ENCODE data around the gene ITGB1. TPM values are rescaled to one million over a fixed set of nuclear protein-coding genes. Genes with fewer than 3 reads are reported as not detected.
A peak's percentile ranks its signal among the peaks of the same experiment; 100 is the strongest.
"Not testable (repeated sequence)": the region's sequence is repeated elsewhere in the genome, so short reads cannot be mapped to it uniquely, and the experiment has no call there.

The ITGB1 gene
- total RNA-seq, 1 donor from 2014 or later = 102 TPM

DNA sequence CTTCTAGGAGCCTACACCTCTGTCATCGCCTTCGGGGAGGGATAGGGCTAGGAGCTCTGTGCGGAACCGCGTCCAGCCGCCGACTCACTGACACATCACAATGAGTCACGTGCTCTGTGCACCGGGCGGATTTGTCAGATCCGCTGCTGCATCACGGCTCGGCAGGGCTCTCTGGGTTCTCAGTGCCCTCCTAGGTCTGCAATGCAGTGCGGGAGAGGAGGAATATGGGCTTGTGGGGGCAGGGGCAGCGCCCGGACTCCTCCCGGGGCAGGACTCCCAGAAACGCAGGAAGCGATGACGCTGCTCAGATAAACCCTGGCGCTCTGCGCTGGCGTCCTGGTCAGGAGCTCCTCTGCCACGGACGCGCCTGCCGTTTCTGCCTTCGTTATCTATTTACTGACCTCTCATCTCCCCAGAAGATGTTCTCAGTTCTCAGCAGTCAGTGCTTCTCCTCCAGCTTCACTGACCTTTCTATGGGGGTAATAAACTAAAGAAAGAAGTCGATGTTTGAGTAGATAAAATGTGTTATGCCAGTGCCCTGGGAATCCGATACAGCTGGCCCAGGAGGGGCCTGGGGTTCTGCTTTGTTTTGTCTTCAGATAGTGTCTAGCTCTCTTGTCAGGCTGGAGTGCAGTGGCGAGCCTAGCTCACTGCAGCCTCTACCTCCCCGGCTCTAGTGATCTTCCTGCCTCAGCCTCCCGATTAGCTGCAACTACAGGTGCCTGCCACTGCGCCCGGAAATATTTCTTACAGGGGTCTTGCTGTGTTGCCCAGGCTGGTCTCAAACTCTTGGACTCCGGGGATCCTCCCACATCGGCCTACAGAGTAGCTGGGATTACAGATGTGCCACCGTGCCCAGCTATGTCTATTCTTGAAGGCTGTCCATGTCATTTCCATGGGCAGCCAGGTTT lies 22.8 kb upstream of the ITGB1 start:
- peak; percentile 100 for ATAC-seq

DNA sequence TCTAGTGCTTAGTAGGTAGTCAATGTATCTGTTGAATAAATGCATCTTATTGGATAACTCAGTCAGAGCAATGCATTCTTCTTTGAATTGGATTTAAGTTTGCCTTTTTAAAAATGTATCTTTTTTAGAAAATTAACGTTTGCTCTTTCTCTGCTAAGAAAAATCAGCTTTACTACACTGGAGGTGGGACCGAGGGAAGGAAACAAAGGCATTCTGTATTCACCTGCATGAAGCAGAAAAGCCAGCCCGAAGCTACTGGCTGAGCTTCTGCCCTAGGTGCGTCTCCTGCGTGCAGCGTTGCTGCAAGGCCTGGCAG lies 22.2 kb upstream of the ITGB1 start:
- no peak for ATAC-seq

DNA sequence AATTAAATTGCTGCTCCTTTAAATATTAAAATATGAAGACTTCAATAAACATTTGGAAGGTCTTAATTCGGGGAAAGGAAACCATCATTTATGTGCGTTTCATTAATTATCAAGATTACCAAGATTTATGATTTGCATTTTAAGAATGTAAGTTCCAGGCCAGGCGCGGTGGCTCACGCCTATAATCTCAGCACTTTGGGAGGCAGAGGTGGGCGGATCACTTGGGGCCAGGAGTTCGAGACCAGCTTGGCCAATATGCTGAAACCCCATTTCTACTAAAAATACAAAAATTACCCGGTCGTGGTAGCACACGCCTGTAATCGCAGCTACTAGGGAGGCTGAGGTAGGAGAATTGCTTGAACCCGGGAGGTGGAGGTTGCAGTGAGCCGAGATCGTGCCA lies 21.7 kb upstream of the ITGB1 start:
- not testable (repeated sequence) for ATAC-seq

DNA sequence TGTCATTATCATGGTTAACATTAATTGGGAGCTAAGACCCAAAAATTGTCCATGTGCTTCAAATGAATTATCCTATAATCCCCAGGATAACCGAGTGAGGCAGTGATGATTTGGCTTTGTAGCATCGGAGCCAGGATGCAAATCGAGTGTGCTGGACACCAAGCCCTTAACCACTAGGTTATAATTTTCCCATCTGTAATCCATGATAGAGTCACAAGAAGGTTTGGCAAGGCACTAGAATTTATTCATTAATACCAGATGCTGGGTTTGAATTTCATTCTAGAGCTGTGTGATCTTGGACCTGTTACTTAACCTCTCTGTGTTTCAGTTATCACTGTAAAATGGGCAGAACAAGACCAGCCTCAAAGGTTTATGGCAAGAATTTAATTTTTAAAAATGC lies 21.0 kb upstream of the ITGB1 start:
- ATAC-seq = no peak

DNA sequence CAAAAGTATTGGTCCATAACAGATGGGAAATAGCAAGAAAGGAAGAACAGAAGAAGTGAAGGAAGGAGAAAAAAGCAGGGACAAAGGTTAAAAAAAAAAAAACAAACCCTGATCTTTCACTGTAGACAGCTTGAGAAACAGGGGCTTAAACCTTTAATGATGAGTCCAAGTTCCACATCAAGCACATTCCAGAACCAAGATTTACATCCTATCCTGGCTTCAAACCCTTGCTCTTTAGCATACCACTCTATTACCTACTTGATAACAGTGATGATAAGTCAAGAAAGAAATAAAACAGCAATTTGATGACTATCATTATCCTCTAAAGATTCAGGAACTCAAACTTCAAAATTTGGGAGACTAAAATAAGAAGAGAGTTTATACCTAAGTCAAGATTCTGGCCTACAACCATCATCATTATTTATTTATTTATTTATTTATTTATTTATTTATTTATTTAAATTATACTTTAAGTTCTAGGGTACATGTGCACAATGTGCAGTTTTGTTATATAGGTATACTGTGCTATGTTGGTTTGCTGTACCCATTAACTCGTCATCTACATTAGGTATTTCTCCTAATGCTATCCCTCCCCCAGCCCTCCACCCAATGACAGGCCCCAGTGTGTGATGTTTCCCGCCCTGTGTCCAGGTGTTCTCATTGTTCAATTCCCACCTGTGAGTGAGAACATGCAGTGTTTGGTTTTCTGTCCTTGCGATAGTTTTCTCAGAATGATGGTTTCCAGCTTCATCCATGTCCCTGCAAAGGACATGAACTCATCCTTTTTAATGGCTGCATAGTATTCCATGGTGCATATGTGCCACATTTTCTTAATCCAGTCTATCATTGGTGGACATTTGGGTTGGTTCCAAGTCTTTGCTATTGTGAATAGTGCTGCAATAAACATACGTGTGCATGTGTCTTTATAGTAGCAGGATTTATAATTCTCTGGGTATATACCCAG lies 20.1 kb upstream of the ITGB1 start:
- not testable (repeated sequence) for ATAC-seq

DNA sequence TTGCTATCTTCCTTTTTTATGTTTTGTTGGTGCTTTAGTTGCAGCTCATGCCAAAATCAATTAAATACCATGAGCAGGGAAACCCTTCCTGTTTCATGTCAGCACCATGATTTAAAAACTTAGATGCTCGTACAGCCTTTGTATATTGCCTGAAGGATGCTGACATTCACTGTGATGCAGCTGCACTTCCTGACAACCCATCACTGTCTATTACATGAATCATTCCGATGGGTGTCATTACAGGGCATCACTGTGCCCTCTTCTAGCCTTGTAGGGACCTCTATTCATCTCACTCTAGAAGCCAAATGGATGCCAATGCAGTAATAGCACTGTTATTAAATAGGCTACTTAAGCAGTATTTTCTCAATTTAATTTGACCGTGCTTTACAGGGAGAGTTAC lies 18.3 kb upstream of the ITGB1 start:
- no peak for ATAC-seq

DNA sequence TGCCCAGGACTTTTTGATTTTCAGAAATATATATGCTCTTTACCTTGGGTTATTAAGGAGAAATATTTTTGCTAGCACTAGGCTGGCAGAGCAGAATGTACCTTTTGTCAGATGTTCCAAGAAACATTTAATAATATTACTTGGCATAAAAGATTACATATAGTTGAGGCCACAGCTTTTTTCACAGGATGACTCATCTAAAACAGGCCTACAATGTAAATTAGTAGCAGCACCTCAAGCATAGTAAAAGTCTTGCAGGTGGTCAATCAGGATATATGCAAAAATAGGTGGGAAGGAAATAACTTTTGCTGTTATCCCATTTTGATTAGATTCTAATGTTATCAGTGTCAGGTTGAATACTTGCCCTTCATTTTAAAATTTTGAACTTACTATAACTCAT lies 14.9 kb upstream of the ITGB1 start:
- peak; percentile 43 for ATAC-seq

DNA sequence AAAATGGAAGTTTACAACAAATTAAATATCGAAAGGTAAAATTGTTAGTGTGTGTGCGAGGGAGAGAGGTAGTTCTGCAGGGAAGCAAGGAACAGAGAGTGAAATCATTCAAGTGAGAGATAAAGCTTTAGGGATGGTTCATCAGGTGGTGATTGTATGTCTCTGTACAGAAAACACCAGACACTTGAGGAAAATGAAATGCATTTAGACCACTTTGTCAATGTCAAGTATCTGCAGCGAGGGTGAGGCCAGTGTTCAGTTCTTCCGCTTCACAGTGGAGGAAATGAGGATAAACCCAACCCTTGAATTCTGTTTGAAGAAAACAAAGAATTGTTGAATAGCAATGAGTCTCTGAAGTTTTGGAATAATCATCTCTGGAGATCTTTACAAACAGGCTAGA lies 14.4 kb upstream of the ITGB1 start:
- ATAC-seq = no peak

DNA sequence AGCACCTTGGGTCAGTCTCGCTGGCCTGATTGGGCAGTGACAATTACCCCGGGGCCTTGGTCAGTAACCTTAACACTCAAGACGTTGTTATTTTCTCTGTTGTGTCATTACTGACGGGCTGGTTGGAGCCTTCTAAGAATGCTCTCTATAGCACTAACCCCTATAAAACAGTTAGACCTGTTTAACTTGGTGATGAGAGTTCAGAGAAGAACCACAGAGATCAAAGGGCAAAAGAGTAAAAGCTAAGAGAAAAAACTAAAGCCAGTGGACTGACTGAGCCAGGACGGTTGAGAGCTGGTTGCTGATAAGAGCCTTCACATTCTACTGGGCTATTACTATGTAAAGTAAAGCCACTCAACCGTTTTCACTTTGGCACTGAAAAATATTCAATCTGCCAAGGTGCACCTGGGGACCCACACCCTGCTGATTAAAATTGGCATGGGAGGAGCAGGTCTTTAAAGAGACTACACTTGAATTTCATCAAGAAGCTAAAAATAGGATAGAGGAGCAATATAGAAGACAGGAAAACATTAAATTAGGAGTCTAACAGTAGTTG lies 13.6 kb upstream of the ITGB1 start:
- no peak for ATAC-seq

DNA sequence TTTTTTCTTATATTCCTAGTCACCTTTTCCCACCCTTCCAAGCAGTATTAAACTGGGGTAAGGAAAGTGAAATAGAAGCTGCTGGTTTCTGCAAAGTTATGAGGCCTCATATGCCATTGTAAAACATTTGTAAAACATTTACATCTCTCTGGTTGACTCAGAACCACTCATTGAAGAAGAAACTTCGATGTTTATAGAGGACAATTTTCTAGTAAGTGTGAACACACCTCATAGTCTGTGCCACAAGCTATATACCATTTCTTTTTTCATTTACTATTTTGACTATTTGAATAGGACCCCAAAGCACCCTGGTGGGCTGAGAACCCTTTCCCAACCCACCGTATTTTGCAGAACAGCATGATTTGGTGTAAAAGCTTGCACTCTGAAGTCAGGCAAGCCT lies 12.9 kb upstream of the ITGB1 start:
- no peak for ATAC-seq

DNA sequence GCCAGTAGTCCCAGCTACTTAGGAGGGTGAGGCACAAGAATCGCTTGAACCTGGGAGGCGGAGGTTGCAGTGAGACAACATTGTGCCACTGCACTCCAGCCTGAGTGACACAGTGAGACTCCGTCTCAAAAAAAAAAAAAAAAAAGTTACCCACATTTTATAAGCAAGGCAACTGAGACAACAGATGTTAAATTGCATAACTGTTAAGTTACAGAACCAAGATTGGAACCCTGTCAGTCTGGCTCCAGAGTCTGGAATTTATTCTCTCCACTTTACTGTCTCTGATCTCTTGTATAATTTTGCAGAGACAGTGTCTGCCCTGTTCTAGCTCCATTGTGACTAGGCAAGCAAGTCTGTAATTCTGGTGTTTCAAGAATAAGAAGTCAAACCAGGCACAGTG lies 6.2 kb upstream of the ITGB1 start:
- ATAC-seq = no peak

DNA sequence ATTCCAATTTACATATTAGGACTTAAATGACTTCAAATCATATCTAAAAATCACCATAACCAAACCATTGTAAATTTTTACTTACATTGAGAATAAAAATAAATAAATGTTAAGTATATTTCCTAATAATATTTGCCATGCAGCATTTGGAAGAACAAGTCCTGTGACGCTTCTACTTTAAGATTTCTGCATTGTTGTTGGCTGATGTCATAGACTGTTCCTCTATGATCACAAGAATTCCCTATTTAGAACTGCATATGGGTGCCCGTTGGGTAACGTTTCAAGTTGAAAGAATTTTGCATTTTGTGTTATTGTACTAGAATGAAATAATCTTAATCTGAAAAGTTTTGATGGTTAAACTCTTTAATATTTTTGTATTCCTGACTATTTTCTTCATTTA lies 5.1 kb upstream of the ITGB1 start:
- ATAC-seq = no peak

DNA sequence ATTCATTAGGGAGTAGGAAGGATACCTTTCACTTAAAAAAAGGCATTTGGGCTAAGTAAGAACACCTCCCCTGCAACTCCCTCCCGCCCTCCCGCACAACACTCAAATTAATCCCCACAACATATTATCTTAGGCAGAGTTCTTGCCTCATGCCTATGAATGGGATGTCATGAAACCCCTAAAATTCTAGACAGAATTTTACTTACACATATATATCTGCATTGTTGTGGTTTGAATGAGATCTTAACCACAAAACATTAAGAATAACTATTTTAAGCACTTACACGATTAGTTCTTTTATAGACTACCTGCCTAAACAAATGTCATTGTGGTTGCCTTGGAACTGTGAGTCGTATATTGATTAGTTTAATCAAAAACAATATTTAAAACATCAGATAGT lies 4.5 kb upstream of the ITGB1 start:
- ATAC-seq = no peak

DNA sequence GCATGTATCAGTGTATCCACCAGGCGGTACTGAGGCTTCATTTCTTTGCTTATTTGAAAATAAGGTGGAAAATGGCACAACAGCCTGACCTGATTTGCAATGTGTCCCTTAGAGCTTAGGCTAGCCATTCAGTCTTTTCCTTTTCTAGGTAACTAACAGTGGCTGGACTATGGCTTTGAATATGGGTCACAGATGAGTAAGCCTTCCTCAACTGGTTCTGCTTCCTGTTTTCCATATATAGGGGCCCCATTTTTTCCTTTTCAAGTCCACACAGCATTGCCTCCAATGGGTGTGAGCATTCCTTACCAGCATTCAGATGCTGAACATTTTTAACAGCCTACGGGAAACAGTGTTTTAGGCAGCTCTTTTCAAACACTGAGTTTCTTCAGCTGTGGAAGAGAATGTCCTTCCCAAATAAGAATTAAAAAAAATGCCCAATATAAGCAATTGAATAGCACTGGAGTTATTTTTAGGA lies 3.9 kb upstream of the ITGB1 start:
- peak; percentile 51 for ATAC-seq

DNA sequence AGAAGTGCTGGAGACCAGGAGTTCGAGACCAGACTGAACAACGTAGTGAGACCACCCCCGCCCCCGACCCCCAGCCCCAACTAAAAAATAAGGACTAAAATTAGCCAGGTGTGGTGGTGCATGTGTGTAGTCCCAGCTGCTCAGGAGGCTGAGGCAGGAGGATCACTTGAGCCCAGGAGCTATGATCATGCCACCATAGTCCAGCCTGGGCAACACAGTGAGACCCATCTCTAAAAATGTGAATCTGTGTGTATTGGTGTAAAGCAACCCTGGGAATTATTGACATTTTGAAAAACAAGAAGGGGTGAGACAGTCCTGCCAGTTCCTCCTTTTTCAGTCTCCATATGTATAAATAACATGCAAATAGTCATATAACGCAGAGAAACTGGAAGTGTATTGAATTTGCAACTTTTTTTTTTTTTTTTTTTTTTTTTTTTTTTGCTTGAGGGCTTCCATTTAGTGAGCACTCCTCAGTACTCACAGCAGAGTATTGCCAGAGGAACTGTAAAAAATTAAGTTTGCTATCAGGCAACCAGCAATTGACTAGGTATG lies 3.4 kb upstream of the ITGB1 start:
- no peak for ATAC-seq

DNA sequence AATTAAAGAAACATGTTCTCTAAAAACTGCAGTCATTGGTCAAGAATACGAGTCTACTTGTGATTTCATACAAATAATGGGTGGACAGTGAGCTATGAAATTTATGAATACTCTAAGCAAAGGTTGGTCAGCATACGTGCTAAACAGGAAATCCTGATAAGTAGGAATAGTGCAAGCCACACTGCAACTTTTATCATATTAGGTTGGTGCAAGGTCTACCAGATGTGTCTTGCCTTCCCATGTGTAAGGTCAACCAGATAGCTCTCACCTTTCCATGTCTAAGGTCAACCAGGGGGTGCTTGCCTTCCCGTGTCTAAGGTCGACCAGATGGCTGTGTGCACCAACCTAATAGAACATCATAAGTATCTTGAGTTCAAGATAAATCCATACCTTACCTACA lies 2.0 kb upstream of the ITGB1 start:
- no peak for ATAC-seq

DNA sequence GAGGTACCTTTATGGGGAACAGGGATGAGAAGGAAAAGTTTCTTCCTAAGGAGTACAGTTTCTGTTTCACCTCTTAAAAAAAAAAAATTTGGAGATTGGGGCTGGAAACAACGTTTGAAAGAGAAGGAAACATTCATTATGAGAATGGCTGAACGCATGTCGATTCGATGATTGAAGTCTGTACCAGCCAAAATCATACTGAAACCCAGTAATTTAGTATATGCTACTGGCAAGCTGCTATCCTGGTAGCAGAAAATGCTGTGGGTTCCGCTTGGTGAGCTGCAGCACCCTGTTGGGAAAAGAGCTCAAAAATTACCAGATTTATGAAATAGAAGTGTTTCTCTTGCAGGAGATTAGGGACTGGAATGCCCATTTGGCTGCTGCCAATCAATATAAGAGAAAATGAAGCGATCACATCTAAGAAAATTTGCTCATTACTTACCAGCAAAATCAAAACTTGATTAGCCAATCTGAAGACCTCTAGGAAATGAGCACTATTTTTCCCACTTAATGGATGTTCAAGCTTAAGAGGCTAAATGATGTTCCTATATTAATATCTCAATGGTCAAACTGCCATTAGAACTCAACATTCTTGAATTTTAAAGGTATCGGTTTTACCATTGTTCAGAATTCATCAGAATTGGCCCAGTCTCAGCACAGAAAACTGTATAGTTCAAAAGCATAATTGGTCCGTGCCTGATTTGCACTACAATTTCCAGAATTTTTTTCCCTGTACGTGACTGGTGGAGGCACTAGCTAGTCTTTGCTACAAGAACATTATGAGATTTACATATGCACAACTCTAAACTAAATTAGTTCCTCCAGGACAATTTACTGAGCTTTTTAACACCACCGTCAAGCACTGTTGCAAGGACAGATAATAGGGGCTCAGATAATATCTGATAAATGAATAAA lies 1.2 kb upstream of the ITGB1 start:
- no peak for ATAC-seq

DNA sequence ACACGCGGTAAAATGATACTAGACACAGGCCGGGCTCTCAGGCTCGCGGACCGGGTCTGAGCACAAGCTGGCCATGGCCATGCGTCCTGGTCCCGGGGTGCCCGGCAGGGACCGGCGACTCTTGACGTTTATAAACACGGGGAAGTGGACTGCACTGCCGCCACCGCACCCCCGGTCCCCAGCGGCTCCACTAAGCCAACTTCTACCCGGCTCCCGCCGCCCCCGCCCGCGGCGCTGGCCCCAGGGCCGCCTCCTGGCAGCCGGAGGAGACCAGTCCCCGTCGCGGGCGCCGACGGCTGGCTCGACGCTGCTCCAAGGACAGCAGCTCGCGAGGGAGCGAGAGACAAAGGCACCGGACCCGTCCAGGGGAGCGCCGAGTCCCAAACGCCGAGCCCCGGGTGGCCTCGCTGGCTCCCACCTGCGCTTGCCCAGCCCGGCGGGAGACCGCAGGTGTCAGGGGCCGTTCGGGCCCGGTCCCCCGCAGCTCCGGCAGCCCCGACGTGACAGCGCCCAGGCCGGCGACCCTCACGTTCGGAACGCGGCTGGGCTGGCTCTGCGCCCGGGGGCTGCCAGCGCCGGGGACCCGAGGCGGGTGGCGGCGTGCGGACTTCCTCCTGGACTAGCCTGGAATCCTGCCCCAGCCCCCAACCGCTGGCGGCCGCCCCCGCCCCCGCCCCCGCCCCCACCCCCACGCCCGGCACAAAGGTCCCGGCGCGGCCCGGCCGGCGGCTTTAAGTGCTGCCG lies 517 bp downstream of the ITGB1 start:
- ATAC-seq = peak; percentile 20

DNA sequence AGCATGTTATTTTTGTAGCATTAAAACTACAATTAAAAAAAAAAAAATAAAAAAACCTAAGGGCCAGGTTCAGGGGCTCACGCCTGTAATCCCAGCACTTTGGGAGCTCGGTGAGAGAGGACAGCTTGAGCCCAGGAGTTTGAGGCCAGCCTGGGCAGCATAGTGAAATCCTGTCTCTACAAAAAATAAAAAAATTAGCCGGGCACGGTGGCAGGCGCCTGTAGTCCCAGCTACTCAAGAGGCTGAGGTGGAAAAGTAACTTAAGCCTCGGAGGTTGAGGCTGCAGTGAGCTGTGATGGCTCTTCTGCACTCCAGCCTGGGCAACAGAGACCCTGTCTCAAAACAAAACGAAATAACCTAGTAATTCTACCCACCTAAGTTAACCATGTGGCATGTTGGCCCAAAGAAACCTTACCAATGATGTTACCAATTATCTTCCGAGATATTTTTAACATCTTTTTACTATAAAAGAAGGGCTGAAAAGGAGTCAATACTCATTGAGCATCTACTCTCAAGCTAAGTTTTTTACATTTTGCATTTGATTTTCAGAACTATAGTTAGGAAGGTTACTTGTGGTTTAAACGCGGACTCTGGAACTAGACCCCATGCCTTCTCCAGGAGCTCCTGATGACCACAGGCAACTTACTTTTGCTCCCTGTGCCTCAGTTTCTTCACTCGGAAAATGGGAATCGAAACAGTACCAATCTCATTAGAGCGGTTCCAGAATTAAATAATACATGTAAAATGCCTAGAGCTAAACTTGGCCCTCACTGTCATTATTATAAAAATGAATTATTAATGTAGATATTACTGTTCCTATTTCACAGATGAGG lies 1.4 kb downstream of the ITGB1 start:
- ATAC-seq = no peak

DNA sequence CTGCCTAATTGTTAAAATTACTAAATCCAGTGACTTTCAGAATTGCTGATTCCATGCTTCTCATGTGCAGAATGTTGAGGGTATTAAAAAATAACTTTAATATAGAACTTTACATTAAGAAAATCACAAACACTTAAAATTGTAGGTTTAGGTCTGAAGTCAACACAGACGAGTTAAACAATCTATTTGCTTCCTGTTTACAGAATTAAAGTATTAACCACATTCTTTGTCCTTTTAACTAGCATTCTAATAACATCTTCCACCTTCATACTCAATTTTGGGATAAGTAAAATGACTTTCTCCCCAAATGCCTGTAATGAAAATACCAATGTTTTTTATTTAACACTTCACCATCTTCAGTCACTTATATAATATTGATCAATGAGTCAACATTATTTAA lies 2.2 kb downstream of the ITGB1 start:
- ATAC-seq = no peak
